Tibial artery (tissue), 4 donors: ENCODE data around the gene CACNA2D1.

Experiments
- DNase-seq, 2 donors: peaks; one replicate each; pipeline ENCODE4 v3.0.0-alpha.2; 2019
- H3K27ac ChIP-seq, 2 donors: fragments of 200-600 bp; sonication (generic) in 1 of 2; 1 replicate in 1 of 2; 2 replicates in 1 of 2; pipeline ENCODE4 v1.5.1; 2018 to 2019; ENCODE audit warnings: mild to moderate bottlenecking in 1 of 2
- H3K27me3 ChIP-seq, 2 donors: fragments of 200-600 bp; sonication (generic) in 1 of 2; one replicate each; pipeline versions ENCODE4 v1.5.1 to v1.6.0; 2016 to 2019
- H3K36me3 ChIP-seq, 3 donors: fragments of 200-600 bp; sonication (generic) in 2 of 3; one replicate each; pipeline ENCODE4 v1.5.1; 2016 to 2019; ENCODE audit warnings: mild to moderate bottlenecking in 2 of 3
- H3K4me1 ChIP-seq, 4 donors: fragments of 200-600 bp; sonication (generic) in 2 of 4; 1 replicate in 3 of 4; 2 replicates in 1 of 4; pipeline ENCODE4 v1.5.1; 2016 to 2019
- H3K4me3 ChIP-seq, 2 donors: fragments of 200-600 bp; sonication (generic) in 1 of 2; 1 replicate in 1 of 2; 2 replicates in 1 of 2; pipeline ENCODE4 v1.5.1; 2018 to 2019; ENCODE audit warnings: mild to moderate bottlenecking in 2 of 2
- H3K9me3 ChIP-seq, 3 donors: fragments of 200-600 bp; sonication (generic) in 1 of 3; one replicate each; pipeline ENCODE4 v1.5.1; 2016 to 2019
- CTCF ChIP-seq, 2 experiments: fragments of 200-600 bp in 1 of 2; fragments of 450-650 bp in 1 of 2; IDR thresholded peaks; one replicate each; pipeline ENCODE4 v1.5.1; 2017 to 2019; ENCODE audit warnings: antibody characterized with exemption in 2 of 2, mild to moderate bottlenecking in 1 of 2, moderate library complexity in 1 of 2
- intact Hi-C: fragments of 100-400 bp; cut with DNase I; formaldehyde crosslinking; loops from one replicate; pipeline ENCODE4 v1.15.0; 2023; ENCODE audit warnings: low total_unique reads

The CACNA2D1 gene

GRCh38 chr7:82079527-82079926 lies 364.1 kb downstream of the CACNA2D1 start:
- DNase-seq, result no peak
- no peak for TF ChIP-seq CTCF (IDR thresholded peaks at IDR 0.05)
- Histone ChIP-seq H3K4me3 (no peak overlapping the region), H3K27ac (no peak overlapping the region), H3K9me3 (no peaks in the 10 kb centered on the region), H3K4me1 (no peaks in the 10 kb centered on the region), H3K27me3 (no peaks in the 10 kb centered on the region), H3K36me3 (peaks cover 0 to 15% (median 7%) of the 10 kb centered on the region in 3 donors)
- intact Hi-C loops, result no loop called here

GRCh38 chr7:82078807-82079206 lies 364.8 kb downstream of the CACNA2D1 start:
- intact Hi-C loops, result no loop called here
- TF ChIP-seq CTCF (IDR thresholded peaks at IDR 0.05), result no peak
- no peak for DNase-seq
- Histone ChIP-seq H3K4me3 (no peak overlapping the region), H3K36me3 (peaks cover 0 to 9% (median 3%) of the 10 kb centered on the region in 3 donors), H3K27ac (no peak overlapping the region), H3K4me1 (no peaks in the 10 kb centered on the region), H3K9me3 (no peaks in the 10 kb centered on the region), H3K27me3 (no peaks in the 10 kb centered on the region)

- Histone ChIP-seq H3K4me1 (no peaks in the 10 kb centered on the region), H3K4me3 (no peak overlapping the region), H3K36me3 (no peaks in the 10 kb centered on the region), H3K27me3 (no peaks in the 10 kb centered on the region), H3K27ac (no peak overlapping the region), H3K9me3 (no peaks in the 10 kb centered on the region)
- intact Hi-C loops, result no loop called here
- no peak for TF ChIP-seq CTCF (IDR thresholded peaks at IDR 0.05)
- DNase-seq, result no peak
Measured at GRCh38 chr7:82071468-82071867, 372.1 kb downstream of the CACNA2D1 start.

- Histone ChIP-seq H3K4me3 (no peak overlapping the region), H3K36me3 (no peaks in the 10 kb centered on the region), H3K9me3 (no peaks in the 10 kb centered on the region), H3K4me1 (no peaks in the 10 kb centered on the region), H3K27ac (no peak overlapping the region), H3K27me3 (no peaks in the 10 kb centered on the region)
- intact Hi-C loops, result no loop called here
- TF ChIP-seq CTCF (IDR thresholded peaks at IDR 0.05), result no peak
- DNase-seq, result no peak
Measured at GRCh38 chr7:82067628-82068264, 375.8 kb downstream of the CACNA2D1 start.

- no peak overlapping the region for H3K27ac ChIP-seq
- H3K9me3 ChIP-seq, result no peaks in the 10 kb centered on the region
- H3K4me1 ChIP-seq, result no peaks in the 10 kb centered on the region
- H3K4me3 ChIP-seq, result no peak overlapping the region
- H3K36me3 ChIP-seq, result peaks cover 0 to 5% (median 0%) of the 10 kb centered on the region in 3 donors
- no peak for TF ChIP-seq CTCF (IDR thresholded peaks at IDR 0.05)
- no peak for DNase-seq
- intact Hi-C loops, result no loop called here
- H3K27me3 ChIP-seq, result no peaks in the 10 kb centered on the region
Measured at GRCh38 chr7:82057476-82057875, 386.1 kb downstream of the CACNA2D1 start.

GRCh38 chr7:82056282-82056681 lies 387.3 kb downstream of the CACNA2D1 start:
- H3K4me1 ChIP-seq, result no peaks in the 10 kb centered on the region
- no peak for TF ChIP-seq CTCF (IDR thresholded peaks at IDR 0.05)
- no peak overlapping the region for H3K4me3 ChIP-seq

More at GRCh38 chr7:82056282-82056681, 387.3 kb downstream of the CACNA2D1 start:
- H3K9me3 ChIP-seq, result no peaks in the 10 kb centered on the region
- DNase-seq, result no peak
- H3K36me3 ChIP-seq, result peaks cover 0 to 5% (median 0%) of the 10 kb centered on the region in 3 donors
- intact Hi-C loops, result no loop called here
- H3K27ac ChIP-seq, result no peak overlapping the region
- H3K27me3 ChIP-seq, result no peaks in the 10 kb centered on the region
